CD8-positive, alpha-beta memory T cell (primary cell): ENCODE data around the gene SV2B. TPM values are rescaled to one million over a fixed set of nuclear protein-coding genes. Genes with fewer than 3 reads are reported as not detected.

ENCODE experiments used
- CTCF ChIA-PET: fragments of 350-600 bp; sonication (Branson Sonifier 250); formaldehyde crosslinking; loops from one replicate; lab custom pipeline; 2021; ENCODE audit warnings: antibody characterized with exemption; lab: Charles Lee
- POLR2A ChIA-PET: fragments of 350-600 bp; sonication (Branson Sonifier 250); formaldehyde crosslinking; loops from one replicate; lab custom pipeline; 2021; ENCODE audit warnings: antibody characterized with exemption; lab: Charles Lee
- DNase-seq, 5 donors: peaks; one replicate each; pipeline versions ENCODE4 v3.0.0 to v3.0.0-alpha.2; 2020 to 2022; ENCODE audit warnings: mixed read lengths in 1 of 5
- H3K27ac ChIP-seq: one replicate; pipeline ENCODE4 v1.7.0; 2013; ENCODE audit warnings: low read depth, mild to moderate bottlenecking, low read length, moderate library complexity
- H3K27me3 ChIP-seq: 2 replicates; pipeline ENCODE4 v1.7.0; 2013; ENCODE audit warnings: low read length, mild to moderate bottlenecking; ENCODE audit not compliant: insufficient read depth, poor library complexity, severe bottlenecking
- H3K36me3 ChIP-seq: 2 replicates; pipeline ENCODE4 v1.7.0; 2013; ENCODE audit warnings: mild to moderate bottlenecking, low read length, moderate library complexity; ENCODE audit not compliant: insufficient read depth
- H3K4me1 ChIP-seq: 2 replicates; pipeline ENCODE4 v1.7.0; 2013; ENCODE audit warnings: mild to moderate bottlenecking, low read length, moderate library complexity; ENCODE audit not compliant: insufficient read depth
- H3K4me3 ChIP-seq: 2 replicates; pipeline ENCODE4 v1.7.0; 2013; ENCODE audit warnings: mild to moderate bottlenecking, low read length
- H3K9me3 ChIP-seq: 2 replicates; pipeline ENCODE4 v1.7.0; 2013; ENCODE audit warnings: mild to moderate bottlenecking, low read length
- H3K27ac Mint-ChIP-seq, 8 donors: one replicate each; pipeline ENCODE4 v1.8.0; 2020 to 2021; ENCODE audit warnings: mixed read lengths in 8 of 8, mild to moderate bottlenecking in 6 of 8, inconsistent platforms in 3 of 8, moderate library complexity in 3 of 8
- H3K27me3 Mint-ChIP-seq, 2 donors: one replicate each; pipeline ENCODE4 v1.8.0; 2020 to 2021; ENCODE audit warnings: mixed read lengths in 2 of 2, mild to moderate bottlenecking in 1 of 2, moderate library complexity in 1 of 2
- H3K36me3 Mint-ChIP-seq, 3 donors: one replicate each; pipeline ENCODE4 v1.8.0; 2020 to 2021; ENCODE audit warnings: mixed read lengths in 3 of 3, inconsistent platforms in 1 of 3, mild to moderate bottlenecking in 1 of 3
- H3K4me1 Mint-ChIP-seq, 3 donors: one replicate each; pipeline ENCODE4 v1.8.0; 2020 to 2021; ENCODE audit warnings: mixed read lengths in 3 of 3, inconsistent platforms in 1 of 3, mild to moderate bottlenecking in 1 of 3
- H3K4me3 Mint-ChIP-seq, 7 donors: one replicate each; pipeline ENCODE4 v1.8.0; 2020 to 2021; ENCODE audit warnings: mixed read lengths in 7 of 7, mild to moderate bottlenecking in 6 of 7, moderate library complexity in 4 of 7, inconsistent platforms in 2 of 7
- H3K9me3 Mint-ChIP-seq, 5 donors: one replicate each; pipeline ENCODE4 v1.8.0; 2020 to 2022; ENCODE audit warnings: mixed read lengths in 5 of 5, mild to moderate bottlenecking in 3 of 5, moderate library complexity in 2 of 5, inconsistent platforms in 1 of 5
- polyA plus RNA-seq: library from polyadenylated mRNA; unstranded; fragments of 300-500 nt; fragmentation: Illumina TruSeq; gene quantifications from one replicate; pipeline ENCODE4 v1.2.3, GENCODE V29; 2021
- total RNA-seq, 2 experiments: library from RNA; stranded (reverse); gene quantifications; one replicate each; pipeline ENCODE4 v1.2.3, GENCODE V29; 2021

SV2B gene
- total and polyA plus RNA-seq, 3 experiments from 2014 or later: 0.02 TPM; not detected in 2

- H3K27me3 Mint-ChIP-seq: peaks cover 7 to 14% of the 10 kb centered on the region in 2 donors
- peaks cover 55 to 76% (median 74%) of the 10 kb centered on the region in 3 donors for H3K4me1 Mint-ChIP-seq
- H3K27ac Mint-ChIP-seq: no peak overlapping the region
- no peak overlapping the region for H3K27ac ChIP-seq
- H3K4me3 Mint-ChIP-seq: no peak overlapping the region
- CTCF ChIA-PET: no interaction called here
- no peak overlapping the region for H3K4me3 ChIP-seq
- peaks cover 70% of the 10 kb centered on the region for H3K4me1 ChIP-seq
- H3K9me3 Mint-ChIP-seq: no peaks in the 10 kb centered on the region
- DNase-seq: no peak
- peaks cover 0 to 2% (median 0%) of the 10 kb centered on the region in 3 donors for H3K36me3 Mint-ChIP-seq
- POLR2A ChIA-PET: no interaction called here
- H3K9me3 ChIP-seq: no peaks in the 10 kb centered on the region
- no peaks in the 10 kb centered on the region for H3K36me3 ChIP-seq
- H3K27me3 ChIP-seq: no peaks in the 10 kb centered on the region
These were observed 206.1 kb downstream of the SV2B start for GRCh38 chr15:91306144-91306543.

GRCh38 chr15:91307601-91308000 is 207.5 kb downstream of the SV2B start:
- peaks cover 83% of the 10 kb centered on the region for H3K4me1 ChIP-seq
- H3K4me3 Mint-ChIP-seq: no peak overlapping the region
- CTCF ChIA-PET: no interaction called here

GRCh38 chr15:91308199-91308598 is 208.1 kb downstream of the SV2B start:
- no peaks in the 10 kb centered on the region for H3K9me3 ChIP-seq
- peaks cover 0 to 2% (median 1%) of the 10 kb centered on the region in 3 donors for H3K36me3 Mint-ChIP-seq
- no peak overlapping the region for H3K4me3 ChIP-seq
- H3K4me1 Mint-ChIP-seq: peaks cover 69 to 86% (median 85%) of the 10 kb centered on the region in 3 donors
- POLR2A ChIA-PET: no interaction called here
- H3K36me3 ChIP-seq: no peaks in the 10 kb centered on the region
- DNase-seq: no peak
- peaks cover 5 to 7% of the 10 kb centered on the region in 2 donors for H3K27me3 Mint-ChIP-seq
- H3K27ac Mint-ChIP-seq: peak overlapping the region in 3 of 8 donors; percentile 1 to 39 (median 3)
- CTCF ChIA-PET: no interaction called here
- H3K27me3 ChIP-seq: no peaks in the 10 kb centered on the region
- H3K9me3 Mint-ChIP-seq: no peaks in the 10 kb centered on the region
- H3K4me3 Mint-ChIP-seq: peak overlapping the region in 2 of 7 donors; percentile 29 to 62
- peaks cover 83% of the 10 kb centered on the region for H3K4me1 ChIP-seq
- H3K27ac ChIP-seq: no peak overlapping the region

More at GRCh38 chr15:91307601-91308000, 207.5 kb downstream of the SV2B start:
- Histone ChIP-seq H3K36me3 (no peaks in the 10 kb centered on the region), H3K9me3 (no peaks in the 10 kb centered on the region), H3K27ac (no peak overlapping the region), H3K4me3 (no peak overlapping the region), H3K27me3 (no peaks in the 10 kb centered on the region)
- no peak for DNase-seq
- POLR2A ChIA-PET: no interaction called here
- Mint-ChIP-seq H3K27ac (peak overlapping the region in 3 of 8 donors; percentile 11 to 73 (median 40)), H3K36me3 (peaks cover 0 to 2% (median 0%) of the 10 kb centered on the region in 3 donors), H3K9me3 (no peaks in the 10 kb centered on the region), H3K4me1 (peaks cover 66 to 86% (median 84%) of the 10 kb centered on the region in 3 donors), H3K27me3 (peaks cover 7 to 9% of the 10 kb centered on the region in 2 donors)

GRCh38 chr15:91308855-91309254 is 208.8 kb downstream of the SV2B start:
- Histone ChIP-seq H3K36me3 (no peaks in the 10 kb centered on the region), H3K4me3 (no peak overlapping the region), H3K27me3 (no peaks in the 10 kb centered on the region), H3K9me3 (no peaks in the 10 kb centered on the region), H3K27ac (no peak overlapping the region), H3K4me1 (peaks cover 76% of the 10 kb centered on the region)
- peaks cover 0 to 2% (median 0%) of the 10 kb centered on the region in 5 donors for H3K9me3 Mint-ChIP-seq
- peak overlapping the region in 2 of 8 donors; percentile 40 to 46 for H3K27ac Mint-ChIP-seq
- H3K27me3 Mint-ChIP-seq: peaks cover 5 to 7% of the 10 kb centered on the region in 2 donors
- CTCF ChIA-PET: no interaction called here
- no peak for DNase-seq
- H3K36me3 Mint-ChIP-seq: peaks cover 0 to 5% (median 2%) of the 10 kb centered on the region in 3 donors
- H3K4me1 Mint-ChIP-seq: peaks cover 66 to 83% (median 82%) of the 10 kb centered on the region in 3 donors
- peak overlapping the region in 5 of 7 donors; percentile 17 to 38 (median 20) for H3K4me3 Mint-ChIP-seq
- POLR2A ChIA-PET: no interaction called here

GRCh38 chr15:91311986-91312385 is 211.9 kb downstream of the SV2B start:
- Mint-ChIP-seq H3K27ac (peak overlapping the region in 4 of 8 donors; percentile 47 to 82 (median 64)), H3K36me3 (peaks cover 0 to 5% (median 0%) of the 10 kb centered on the region in 3 donors), H3K9me3 (peaks cover 0 to 2% (median 0%) of the 10 kb centered on the region in 5 donors), H3K4me1 (peaks cover 62 to 82% (median 81%) of the 10 kb centered on the region in 3 donors), H3K4me3 (peak overlapping the region in 6 of 7 donors; percentile 59 to 86 (median 77)), H3K27me3 (peaks cover 7 to 8% of the 10 kb centered on the region in 2 donors)
- Histone ChIP-seq H3K4me1 (peaks cover 73% of the 10 kb centered on the region), H3K4me3 (peak overlapping the region; percentile 37), H3K9me3 (no peaks in the 10 kb centered on the region), H3K27ac (no peak overlapping the region), H3K27me3 (no peaks in the 10 kb centered on the region), H3K36me3 (no peaks in the 10 kb centered on the region)
- peak in 4 of 5 donors; percentile 7 to 52 (median 34) for DNase-seq
- POLR2A ChIA-PET: interaction anchor here (0.7 kb wide), 1 partner anchor 158 kb away, joined by 4 read pairs; no protein-coding TSS in a partner anchor
- CTCF ChIA-PET: interaction anchor here (1.3 to 2.1 kb wide), 3 partner anchors 9 to 394 kb away, joined by 3 to 12 read pairs (median 8); no protein-coding TSS in a partner anchor

GRCh38 chr15:91316126-91316525 is 216.1 kb downstream of the SV2B start:
- Mint-ChIP-seq H3K4me1 (peaks cover 57 to 87% (median 81%) of the 10 kb centered on the region in 3 donors), H3K4me3 (peak overlapping the region in 6 of 7 donors; percentile 41 to 78 (median 68)), H3K9me3 (peaks cover 0 to 2% (median 0%) of the 10 kb centered on the region in 5 donors), H3K36me3 (peaks cover 0 to 5% (median 0%) of the 10 kb centered on the region in 3 donors), H3K27me3 (peaks cover 0 to 5% of the 10 kb centered on the region in 2 donors), H3K27ac (peak overlapping the region in 7 of 8 donors; percentile 8 to 86 (median 47))
- H3K36me3 ChIP-seq: no peaks in the 10 kb centered on the region
- no peak overlapping the region for H3K4me3 ChIP-seq
- H3K27ac ChIP-seq: no peak overlapping the region
- H3K27me3 ChIP-seq: no peaks in the 10 kb centered on the region
- no peaks in the 10 kb centered on the region for H3K9me3 ChIP-seq
- ChIA-PET POLR2A (no interaction called here), CTCF (interaction anchor here (1.0 to 1.3 kb wide), 2 partner anchors 14 to 18 kb away, joined by 3 to 4 read pairs; no protein-coding TSS in a partner anchor)
- H3K4me1 ChIP-seq: peaks cover 72% of the 10 kb centered on the region
- peak in 1 of 5 donors; percentile 14 for DNase-seq

GRCh38 chr15:91318516-91318915 is 218.5 kb downstream of the SV2B start:
- ChIA-PET CTCF (no interaction called here), POLR2A (no interaction called here)
- Histone ChIP-seq H3K4me3 (no peak overlapping the region), H3K27ac (no peak overlapping the region), H3K9me3 (no peaks in the 10 kb centered on the region), H3K36me3 (no peaks in the 10 kb centered on the region), H3K4me1 (peaks cover 52% of the 10 kb centered on the region), H3K27me3 (no peaks in the 10 kb centered on the region)
- Mint-ChIP-seq H3K27ac (no peak overlapping the region), H3K36me3 (peaks cover 0 to under 1% (median 0%) of the 10 kb centered on the region in 3 donors), H3K27me3 (peaks cover 0 to 3% of the 10 kb centered on the region in 2 donors), H3K4me1 (peaks cover 37 to 74% (median 71%) of the 10 kb centered on the region in 3 donors), H3K9me3 (no peaks in the 10 kb centered on the region), H3K4me3 (no peak overlapping the region)
- no peak for DNase-seq

- Mint-ChIP-seq H3K4me3 (no peak overlapping the region), H3K27me3 (peaks cover 0 to 3% of the 10 kb centered on the region in 2 donors), H3K36me3 (peaks cover 0 to 2% (median 0%) of the 10 kb centered on the region in 3 donors), H3K9me3 (peaks cover 0 to 2% (median 0%) of the 10 kb centered on the region in 5 donors), H3K4me1 (peaks cover 37 to 74% (median 70%) of the 10 kb centered on the region in 3 donors), H3K27ac (peak overlapping the region in 2 of 8 donors; percentile 44 to 78)
- POLR2A ChIA-PET: no interaction called here
- Histone ChIP-seq H3K36me3 (no peaks in the 10 kb centered on the region), H3K27ac (no peak overlapping the region), H3K27me3 (no peaks in the 10 kb centered on the region), H3K4me1 (peaks cover 52% of the 10 kb centered on the region), H3K9me3 (no peaks in the 10 kb centered on the region), H3K4me3 (no peak overlapping the region)
- DNase-seq: no peak
- CTCF ChIA-PET: no interaction called here
These were observed 218.9 kb downstream of the SV2B start for GRCh38 chr15:91318931-91319330.
